Endothelial cell of umbilical vein (primary cell): ENCODE results near the gene SUSD6. TPM values are rescaled to one million over a fixed set of nuclear protein-coding genes. Genes with fewer than 3 reads are reported as not detected.

Source experiments
- BruUV-seq: library from RNA; stranded (reverse); fragments of 400-500 nt; replicated peaks from 2 replicates; lab custom pipeline; 2021; lab: Mats Ljungman, UMichigan
- CTCF ChIA-PET: fragments of 300-600, 350-600 bp; sonication (Branson Sonifier 250); formaldehyde crosslinking; loops from one replicate; lab custom pipeline; 2021; ENCODE audit warnings: antibody characterized with exemption, inconsistent platforms; lab: Charles Lee
- POLR2A ChIA-PET: fragments of 300-600, 350-600 bp; sonication (Branson Sonifier 250); formaldehyde crosslinking; loops from one replicate; lab custom pipeline; 2021; ENCODE audit warnings: antibody characterized with exemption, inconsistent platforms; lab: Charles Lee
- DNase-seq: peaks from one replicate; pipeline ENCODE4 v3.0.0-alpha.2; 2011; ENCODE audit warnings: low read depth, low spot score
- FAIRE-seq: peaks from 2 replicates; lab custom pipeline; 2011; peaks lifted over from hg19 to GRCh38; lab: Jason Lieb, UNC
- H2AFZ ChIP-seq: 2 replicates; pipeline ENCODE4 v1.6.0; 2012; ENCODE audit warnings: low read depth, low read length, control low read depth, inconsistent platforms
- H3K27ac ChIP-seq: 2 replicates; pipeline ENCODE4 v1.5.1; 2011; ENCODE audit warnings: low read depth, mild to moderate bottlenecking, control low read depth, low read length, moderate library complexity; ENCODE audit not compliant: insufficient read depth
- H3K27me3 ChIP-seq, 2 experiments: 2 replicates each; pipeline versions ENCODE4 v1.6.0 to v1.6.1; 2011; ENCODE audit warnings: low read length in 2 of 2, mixed read lengths in 1 of 2; ENCODE audit not compliant: control insufficient read depth in 2 of 2, insufficient read depth in 2 of 2
- H3K36me3 ChIP-seq, 2 experiments: 2 replicates in 1 of 2; 3 replicates in 1 of 2; pipeline ENCODE4 v1.5.1; 2011; ENCODE audit warnings: low read length in 2 of 2, mild to moderate bottlenecking in 1 of 2, moderate library complexity in 1 of 2; ENCODE audit not compliant: control insufficient read depth in 2 of 2, insufficient read depth in 2 of 2; ENCODE audit errors: extremely low read depth in 1 of 2
- H3K4me1 ChIP-seq: 3 replicates; pipeline ENCODE4 v1.5.1; 2011; ENCODE audit warnings: mild to moderate bottlenecking, low read length; ENCODE audit not compliant: control insufficient read depth, insufficient read depth; ENCODE audit errors: extremely low read depth
- H3K4me2 ChIP-seq: 2 replicates; pipeline ENCODE4 v1.6.1; 2011; ENCODE audit warnings: low read length, control low read depth, mixed read lengths; ENCODE audit not compliant: insufficient read depth
- H3K4me3 ChIP-seq, 3 experiments: fragments of 200-600 bp in 1 of 3; sonication (generic), shearing (Covaris generic) in 1 of 3; replicated peaks in 1 of 3; 2 replicates each; pipeline ENCODE4 v1.5.1; 2011 to 2016; ENCODE audit warnings: control low read depth in 3 of 3, low read length in 3 of 3, mild to moderate bottlenecking in 2 of 3, inconsistent platforms in 1 of 3, low read depth in 1 of 3, moderate library complexity in 1 of 3; ENCODE audit not compliant: insufficient read depth in 1 of 3
- H3K79me2 ChIP-seq: 2 replicates; pipeline ENCODE4 v1.6.0; 2012; ENCODE audit warnings: low read length, inconsistent platforms; ENCODE audit not compliant: control insufficient read depth, insufficient read depth
- H3K9ac ChIP-seq: replicated peaks from 2 replicates; pipeline ENCODE3; 2011; ENCODE audit warnings: low read length, control low read depth; ENCODE audit not compliant: insufficient read depth; ENCODE audit errors: extremely low read depth
- H3K9me1 ChIP-seq: replicated peaks from 3 replicates; pipeline ENCODE4 v1.6.0; 2011; ENCODE audit warnings: mild to moderate bottlenecking, low read length; ENCODE audit not compliant: control insufficient read depth, insufficient read depth; ENCODE audit errors: extremely low read depth
- H3K9me3 ChIP-seq: replicated peaks from 2 replicates; pipeline ENCODE4 v1.5.1; 2012; ENCODE audit warnings: low read length, inconsistent platforms; ENCODE audit not compliant: control insufficient read depth, insufficient read depth
- H4K20me1 ChIP-seq: replicated peaks from 2 replicates; pipeline ENCODE3; 2011; ENCODE audit warnings: mild to moderate bottlenecking, low read length; ENCODE audit not compliant: control insufficient read depth, insufficient read depth; ENCODE audit errors: extremely low read depth
- CTCF ChIP-seq, 2 donors: IDR thresholded peaks; 1 replicate in 1 of 2; 2 replicates in 1 of 2; pipeline ENCODE4 v1.5.1; 2011; ENCODE audit warnings: low read length in 2 of 2, mild to moderate bottlenecking in 2 of 2, moderate library complexity in 2 of 2, control low read depth in 1 of 2, inconsistent platforms in 1 of 2, low read depth in 1 of 2; ENCODE audit not compliant: insufficient read depth in 1 of 2; ENCODE audit errors: extremely low read depth in 1 of 2
- EZH2 ChIP-seq: IDR thresholded peaks from 2 replicates; pipeline ENCODE4 v1.6.1; 2012; ENCODE audit warnings: borderline replicate concordance, low read depth, mild to moderate bottlenecking, moderate library complexity, low read length, inconsistent platforms; ENCODE audit not compliant: severe bottlenecking
- FOS ChIP-seq: IDR thresholded peaks from 2 replicates; pipeline ENCODE4 v1.6.1; 2011; ENCODE audit warnings: mild to moderate bottlenecking, low read length, moderate library complexity, borderline replicate concordance; ENCODE audit not compliant: insufficient read depth
- GATA2 ChIP-seq: IDR thresholded peaks from 2 replicates; pipeline ENCODE4 v1.7.0; 2011; ENCODE audit warnings: low read depth, mild to moderate bottlenecking, moderate library complexity, mixed read lengths, low read length; ENCODE audit not compliant: insufficient read length, insufficient read depth
- JUN ChIP-seq: IDR thresholded peaks from 2 replicates; pipeline ENCODE4 v1.6.1; 2011; ENCODE audit warnings: borderline replicate concordance, low read depth; ENCODE audit not compliant: insufficient read length, insufficient read depth
- MAX ChIP-seq: IDR thresholded peaks from 2 replicates; pipeline ENCODE4 v1.6.1; 2011; ENCODE audit not compliant: insufficient read depth, insufficient read length
- MYC ChIP-seq: IDR thresholded peaks from one replicate; pipeline ENCODE4 v1.6.1; 2011; ENCODE audit warnings: mild to moderate bottlenecking, low read depth, low read length
- POLR2A ChIP-seq: IDR thresholded peaks from 2 replicates; pipeline ENCODE4 v1.6.1; 2012; ENCODE audit warnings: low read depth, mild to moderate bottlenecking, control low read depth, low read length
- POLR2AphosphoS5 ChIP-seq: IDR thresholded peaks from 2 replicates; pipeline ENCODE4 v1.6.1; 2012; ENCODE audit warnings: low read depth, mild to moderate bottlenecking, control low read depth, low read length, moderate library complexity; ENCODE audit not compliant: insufficient read depth
- dilution Hi-C: fragments of 300-500 bp; cut with MboI; formaldehyde crosslinking; loops from one replicate; pipeline ENCODE4 v1.15.0; 2019; ENCODE audit warnings: low sequenced_read_pairs; ENCODE audit not compliant: extremely low pct_ligation_motif_present
- intact Hi-C: fragments of 100-400 bp; cut with micrococcal nuclease; formaldehyde crosslinking; loops from one replicate; pipeline ENCODE4 v1.10.0; 2022
- polyA plus RNA-seq, 4 experiments: library from polyadenylated mRNA; depleted of rRNA in 3 of 4; stranded (reverse) in 3 of 4; unstranded in 1 of 4; fragments of >200 nt; gene quantifications; 2 replicates each; pipeline versions ENCODE4 v1.2.1 to v1.2.3, GENCODE V29; 2011 to 2012; ENCODE audit warnings: missing spikeins in 1 of 4
- total RNA-seq: library from RNA; stranded (reverse); gene quantifications from 2 replicates; pipeline ENCODE4 v1.2.3, GENCODE V29; 2021

Gene SUSD6
- total and polyA plus RNA-seq, 2 donors (not counting 3 experiments of a cell fraction or from before 2014, with no cell fraction given), result 13.4 to 19.5 TPM

- no peak overlapping the region for H3K4me3 ChIP-seq
- H3K9me3 ChIP-seq, result no peaks in the 10 kb centered on the region
- no peaks in the 10 kb centered on the region for H3K9me1 ChIP-seq
- no peak for FAIRE-seq
- DNase-seq, result no peak
- TF ChIP-seq GATA2 (no peak), POLR2AphosphoS5 (no peak), CTCF (IDR thresholded peaks at IDR 0.05; ENCODE audit: extremely low read depth in 1 of 2, insufficient read depth in 1 of 2, low read depth in 1 of 2, low read length in 2 of 2) (no peak), POLR2A (no peak), FOS (no peak), MAX (no peak), EZH2 (no peak), MYC (no peak), JUN (no peak)
- BruUV-seq, result no TSS peak
- intact Hi-C loops, result loop anchor here (5.0 kb wide), 1 partner anchor 53 kb away; no protein-coding TSS in a partner anchor
- no peaks in the 10 kb centered on the region for H3K36me3 ChIP-seq
- H4K20me1 ChIP-seq, result peaks cover 7% of the 10 kb centered on the region
- POLR2A ChIA-PET, result no interaction called here
- H3K27me3 ChIP-seq, result no peaks in the 10 kb centered on the region
- dilution Hi-C loops, result no loop called here
- no peak overlapping the region for H3K27ac ChIP-seq
- H3K4me1 ChIP-seq, result peaks cover 34% of the 10 kb centered on the region
- H3K4me2 ChIP-seq, result no peak overlapping the region
- CTCF ChIA-PET, result interaction anchor here (1.0 to 2.2 kb wide), 4 partner anchors 11 to 45 kb away, joined by 3 to 6 read pairs (median 4); no protein-coding TSS in a partner anchor
- H3K9ac ChIP-seq, result no peak overlapping the region
- H2AFZ ChIP-seq, result no peak overlapping the region
- peaks cover 43% of the 10 kb centered on the region for H3K79me2 ChIP-seq
Measured at GRCh38 chr14:69629225-69630127, 18.1 kb downstream of the SUSD6 start.
